PC-3 (cell line): ENCODE results near the gene RELA. TPM values are rescaled to one million over a fixed set of nuclear protein-coding genes. Genes with fewer than 3 reads are reported as not detected.

ENCODE experiments used
- ATAC-seq: fragments of 200-7000 bp; cut with Tn5 transposase; 2 replicates; pipeline ENCODE4 v1.9.1; 2020; ENCODE audit warnings: mild to moderate bottlenecking, moderate library complexity
- BruUV-seq: library from RNA; stranded (reverse); fragments of 400-500 nt; replicated peaks from 2 replicates; lab custom pipeline; 2021; lab: Mats Ljungman, UMichigan
- CTCF ChIA-PET: fragments of 300-600 bp; sonication (Branson Sonifier 250); formaldehyde crosslinking; loops from one replicate; lab custom pipeline; 2022; ENCODE audit warnings: antibody characterized with exemption; lab: Charles Lee
- POLR2A ChIA-PET: fragments of 300-600 bp; sonication (Branson Sonifier 250); formaldehyde crosslinking; loops from one replicate; lab custom pipeline; 2022; ENCODE audit warnings: antibody characterized with exemption; ENCODE audit not compliant: unreplicated experiment; lab: Charles Lee
- DNase-seq: peaks from one replicate; pipeline ENCODE4 v3.0.0-alpha.2; 2015
- H2AFZ ChIP-seq: fragments of 300-600 bp; sonication (generic); 2 replicates; pipeline ENCODE4 v1.6.0; 2016; ENCODE audit warnings: antibody characterized with exemption, low read length
- H3F3A ChIP-seq: fragments of 300-600 bp; sonication (generic); one replicate; pipeline ENCODE4 v1.6.0; 2017; ENCODE audit warnings: antibody characterized with exemption, low read length, control low read depth, mild to moderate bottlenecking; ENCODE audit not compliant: unreplicated experiment
- H3K27ac ChIP-seq: fragments of 300-600 bp; sonication (generic); 2 replicates; pipeline ENCODE4 v1.5.1; 2016; ENCODE audit warnings: mild to moderate bottlenecking, low read length
- H3K27me3 ChIP-seq: fragments of 300-600 bp; sonication (generic); 2 replicates; pipeline ENCODE4 v1.6.1; 2016; ENCODE audit warnings: low read length, mixed read lengths
- H3K36me3 ChIP-seq: fragments of 300-600 bp; sonication (generic); 2 replicates; pipeline ENCODE4 v1.6.1; 2016; ENCODE audit warnings: low read depth, mixed run types, low read length, mixed read lengths
- H3K4me1 ChIP-seq: fragments of 300-600 bp; sonication (generic); 2 replicates; pipeline ENCODE4 v1.5.1; 2016; ENCODE audit warnings: low read length; ENCODE audit not compliant: insufficient read depth
- H3K4me2 ChIP-seq: fragments of 300-600 bp; sonication (generic); 2 replicates; pipeline ENCODE4 v1.6.0; 2016; ENCODE audit warnings: low read length
- H3K4me3 ChIP-seq: fragments of 300-600 bp; sonication (generic); 2 replicates; pipeline ENCODE4 v1.5.1; 2016; ENCODE audit warnings: mild to moderate bottlenecking, low read length, mixed read lengths
- H3K79me2 ChIP-seq: fragments of 300-600 bp; sonication (generic); 2 replicates; pipeline ENCODE4 v1.6.1; 2017; ENCODE audit warnings: low read length, mixed read lengths
- H3K9ac ChIP-seq: fragments of 300-600 bp; sonication (generic); 2 replicates; pipeline ENCODE4 v1.6.0; 2016; ENCODE audit warnings: mild to moderate bottlenecking, low read length
- H3K9me2 ChIP-seq: fragments of 300-600 bp; sonication (generic); replicated peaks from 2 replicates; pipeline ENCODE4 v1.6.1; 2016; ENCODE audit warnings: mixed run types, low read length, mixed read lengths
- H3K9me3 ChIP-seq: fragments of 300-600 bp; sonication (generic); 2 replicates; pipeline ENCODE4 v1.6.1; 2016; ENCODE audit warnings: low read length, mixed read lengths
- H4K20me1 ChIP-seq: fragments of 300-600 bp; sonication (generic); 2 replicates; pipeline ENCODE4 v1.6.1; 2016; ENCODE audit warnings: low read length, mixed read lengths
- EZH2 ChIP-seq: fragments of 300-600 bp; sonication (generic); IDR thresholded peaks from one replicate; pipeline ENCODE4 v1.6.1; 2017; ENCODE audit warnings: antibody characterized with exemption, mild to moderate bottlenecking, low read length; ENCODE audit not compliant: unreplicated experiment
- EZH2phosphoT487 ChIP-seq: fragments of 300-600 bp; sonication (generic); IDR thresholded peaks from 2 replicates; pipeline ENCODE4 v1.6.1; 2018; ENCODE audit warnings: mild to moderate bottlenecking, antibody characterized with exemption, low read length, borderline replicate concordance
- intact Hi-C: fragments of 100-400 bp; cut with micrococcal nuclease; formaldehyde crosslinking; loops from 2 replicates; pipeline ENCODE4 v1.9.0; 2023
- total RNA-seq: library from RNA; depleted of rRNA; stranded (reverse); fragments of >200 nt; gene quantifications from 2 replicates; pipeline ENCODE4 v1.2.3, GENCODE V29; 2014
- TF ChIP-seq, protein P1 (sequence below): fragments of 300-600 bp; sonication (generic); conservative IDR thresholded peaks from 2 replicates; pipeline ENCODE4 v1.5.1; 2017; ENCODE audit warnings: antibody characterized with exemption, low read depth, mild to moderate bottlenecking, low read length

RELA gene
- total RNA-seq, 1 experiment from 2014 or later = 84.2 TPM

DNA sequence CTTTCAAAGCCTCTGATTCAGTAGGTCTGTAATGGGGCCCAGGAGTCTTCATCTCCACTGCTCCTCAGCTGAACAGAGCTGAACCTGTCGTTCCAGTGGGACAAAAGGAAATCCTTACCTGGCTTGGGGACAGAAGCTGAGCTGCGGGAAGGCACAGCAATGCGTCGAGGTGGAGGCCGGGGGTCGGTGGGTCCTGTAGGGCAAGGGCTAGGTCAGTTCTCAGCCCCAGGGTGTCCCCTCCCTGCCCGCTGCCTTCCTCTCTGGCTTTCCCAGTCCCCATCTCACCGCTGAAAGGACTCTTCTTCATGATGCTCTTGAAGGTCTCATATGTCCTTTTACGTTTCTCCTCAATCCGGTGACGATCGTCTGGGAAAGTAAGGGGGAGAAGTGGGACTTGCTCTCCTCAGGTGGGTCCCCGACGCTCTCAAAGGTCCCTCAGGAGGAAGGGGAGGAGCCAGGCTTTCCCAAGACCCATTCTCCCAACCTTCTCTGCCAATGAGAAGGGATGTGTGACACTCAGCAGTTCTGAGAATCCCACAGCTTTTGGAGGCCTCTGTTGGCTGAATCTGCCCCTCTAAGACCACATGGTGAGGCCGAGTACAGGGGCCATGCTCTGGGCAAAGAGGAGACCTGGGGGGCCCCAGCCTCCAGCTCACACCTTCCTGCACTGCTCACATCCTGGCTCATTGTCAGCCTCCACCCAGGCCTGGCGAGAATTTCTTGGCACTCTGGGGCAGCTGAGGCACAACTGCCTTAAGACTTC lies 7.0 kb downstream of the RELA start:
- TF ChIP-seq EZH2phosphoT487 (no peak), EZH2 (no peak)
- TF ChIP-seq, protein P1, sequence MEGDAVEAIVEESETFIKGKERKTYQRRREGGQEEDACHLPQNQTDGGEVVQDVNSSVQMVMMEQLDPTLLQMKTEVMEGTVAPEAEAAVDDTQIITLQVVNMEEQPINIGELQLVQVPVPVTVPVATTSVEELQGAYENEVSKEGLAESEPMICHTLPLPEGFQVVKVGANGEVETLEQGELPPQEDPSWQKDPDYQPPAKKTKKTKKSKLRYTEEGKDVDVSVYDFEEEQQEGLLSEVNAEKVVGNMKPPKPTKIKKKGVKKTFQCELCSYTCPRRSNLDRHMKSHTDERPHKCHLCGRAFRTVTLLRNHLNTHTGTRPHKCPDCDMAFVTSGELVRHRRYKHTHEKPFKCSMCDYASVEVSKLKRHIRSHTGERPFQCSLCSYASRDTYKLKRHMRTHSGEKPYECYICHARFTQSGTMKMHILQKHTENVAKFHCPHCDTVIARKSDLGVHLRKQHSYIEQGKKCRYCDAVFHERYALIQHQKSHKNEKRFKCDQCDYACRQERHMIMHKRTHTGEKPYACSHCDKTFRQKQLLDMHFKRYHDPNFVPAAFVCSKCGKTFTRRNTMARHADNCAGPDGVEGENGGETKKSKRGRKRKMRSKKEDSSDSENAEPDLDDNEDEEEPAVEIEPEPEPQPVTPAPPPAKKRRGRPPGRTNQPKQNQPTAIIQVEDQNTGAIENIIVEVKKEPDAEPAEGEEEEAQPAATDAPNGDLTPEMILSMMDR = no peak
- ATAC-seq (no peak), DNase-seq (no peak)
- no TSS peak for BruUV-seq
- CTCF ChIA-PET = no interaction called here
- POLR2A ChIA-PET = no interaction called here
- Histone ChIP-seq H3F3A (no peaks in the 10 kb centered on the region), H2AFZ (no peak overlapping the region), H3K9me3 (no peaks in the 10 kb centered on the region), H4K20me1 (no peaks in the 10 kb centered on the region), H3K36me3 (peaks cover 42% of the 10 kb centered on the region; the same call in 1 of the 2 replicates), H3K9ac (no peak overlapping the region), H3K79me2 (peaks cover 14% of the 10 kb centered on the region; the same call in 1 of the 2 replicates), H3K27me3 (no peaks in the 10 kb centered on the region), H3K27ac (no peak overlapping the region), H3K9me2 (no peaks in the 10 kb centered on the region), H3K4me1 (peaks cover 26% of the 10 kb centered on the region), H3K4me2 (no peak overlapping the region), H3K4me3 (no peak overlapping the region)
- intact Hi-C loops = no loop called here

DNA sequence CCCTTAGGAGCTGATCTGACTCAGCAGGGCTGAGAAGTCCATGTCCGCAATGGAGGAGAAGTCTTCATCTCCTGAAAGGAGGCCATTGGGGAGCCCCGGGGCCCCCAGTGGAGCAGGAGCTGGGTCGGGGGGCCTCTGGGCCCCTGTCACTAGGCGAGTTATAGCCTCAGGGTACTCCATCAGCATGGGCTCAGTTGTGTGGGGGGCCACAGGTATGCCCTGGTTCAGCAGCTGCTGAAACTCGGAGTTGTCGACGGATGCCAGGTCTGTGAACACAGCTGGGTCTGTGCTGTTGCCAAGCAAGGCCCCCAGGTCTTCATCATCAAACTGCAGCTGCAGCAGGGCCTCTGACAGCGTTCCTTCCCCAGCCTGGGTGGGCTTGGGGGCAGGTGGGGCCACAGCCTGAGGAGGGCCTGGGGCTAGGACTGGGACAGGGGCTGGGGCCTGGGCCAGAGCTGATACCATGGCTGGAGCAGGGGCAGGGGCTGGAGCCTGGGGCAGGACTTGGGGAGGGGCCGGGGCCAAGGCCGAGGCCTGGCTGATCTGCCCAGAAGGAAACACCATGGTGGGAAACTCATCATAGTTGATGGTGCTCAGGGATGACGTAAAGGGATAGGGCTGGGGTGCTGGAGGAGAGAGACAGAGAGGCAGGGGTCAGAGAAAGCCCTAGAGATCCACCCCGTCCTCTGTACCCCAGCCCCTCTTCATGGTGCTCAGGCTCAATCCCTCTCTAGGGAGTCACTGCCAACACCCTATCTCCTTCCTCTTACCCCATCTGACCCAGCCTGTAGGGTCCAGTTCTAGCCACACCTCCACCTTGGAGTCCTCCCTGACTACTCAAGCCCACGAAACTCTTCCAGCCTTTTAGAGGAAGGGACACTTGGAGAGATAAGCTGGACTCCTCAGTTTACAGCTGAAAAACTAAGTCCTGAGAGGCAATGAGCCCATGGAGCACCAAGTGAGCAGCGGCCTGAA lies 8.1 kb downstream of the RELA start:
- Histone ChIP-seq H3K9me2 (no peaks in the 10 kb centered on the region), H3K4me2 (no peak overlapping the region), H3F3A (no peaks in the 10 kb centered on the region), H3K4me3 (no peak overlapping the region), H3K27me3 (no peaks in the 10 kb centered on the region), H2AFZ (no peak overlapping the region), H3K9me3 (no peaks in the 10 kb centered on the region), H4K20me1 (no peaks in the 10 kb centered on the region), H3K36me3 (peaks cover 36% of the 10 kb centered on the region; the same call in 1 of the 2 replicates), H3K27ac (no peak overlapping the region), H3K4me1 (peaks cover 26% of the 10 kb centered on the region), H3K9ac (no peak overlapping the region), H3K79me2 (peaks cover 5% of the 10 kb centered on the region; the same call in 1 of the 2 replicates)
- TF ChIP-seq EZH2 = no peak
- TF ChIP-seq EZH2phosphoT487 = no peak
- TF ChIP-seq, protein P1 = no peak
- no TSS peak for BruUV-seq
- intact Hi-C loops = no loop called here
- DNase-seq = no peak
- ATAC-seq = no peak
- CTCF ChIA-PET = interaction anchor here (0.6 kb wide), 1 partner anchor 126 kb away, joined by 3 read pairs; no protein-coding TSS in a partner anchor
- POLR2A ChIA-PET = no interaction called here
